Neutrophil (primary cell): ENCODE data around the gene PYDC1.
A peak's percentile ranks its signal among the peaks of the same experiment; 100 is the strongest.

ENCODE experiments used
- H3K27ac ChIP-seq: fragments of 200-600 bp; sonication (generic); 2 replicates; pipeline ENCODE4 v1.5.1; 2016; ENCODE audit warnings: mild to moderate bottlenecking, moderate library complexity
- H3K27me3 ChIP-seq: fragments of 200-600 bp; sonication (generic); 2 replicates; pipeline ENCODE4 v1.6.0; 2016; ENCODE audit warnings: mild to moderate bottlenecking
- H3K36me3 ChIP-seq: fragments of 200-600 bp; sonication (generic); 2 replicates; pipeline ENCODE4 v1.5.1; 2017
- H3K4me1 ChIP-seq, 2 experiments: fragments of 200-600 bp in 1 of 2; sonication (generic) in 1 of 2; 1 replicate in 1 of 2; 2 replicates in 1 of 2; pipeline versions ENCODE4 v1.5.1 to v1.6.1; 2013 to 2016; ENCODE audit warnings: low read depth in 1 of 2, low read length in 1 of 2, mild to moderate bottlenecking in 1 of 2, moderate library complexity in 1 of 2; ENCODE audit not compliant: control insufficient read depth in 1 of 2, insufficient read depth in 1 of 2
- H3K4me3 ChIP-seq, 2 experiments: fragments of 200-600 bp in 1 of 2; sonication (generic) in 1 of 2; 1 replicate in 1 of 2; 2 replicates in 1 of 2; pipeline ENCODE4 v1.5.1; 2013 to 2016; ENCODE audit warnings: low read depth in 1 of 2, low read length in 1 of 2, mild to moderate bottlenecking in 1 of 2, moderate library complexity in 1 of 2
- H3K9me3 ChIP-seq: fragments of 200-600 bp; sonication (generic); 2 replicates; pipeline ENCODE4 v1.5.1; 2016
- TF ChIP-seq, protein P1 (sequence below): fragments of 200-600 bp; sonication (generic); IDR thresholded peaks from 2 replicates; pipeline ENCODE4 v1.5.1; 2016; ENCODE audit warnings: antibody characterized with exemption

PYDC1 gene

DNA sequence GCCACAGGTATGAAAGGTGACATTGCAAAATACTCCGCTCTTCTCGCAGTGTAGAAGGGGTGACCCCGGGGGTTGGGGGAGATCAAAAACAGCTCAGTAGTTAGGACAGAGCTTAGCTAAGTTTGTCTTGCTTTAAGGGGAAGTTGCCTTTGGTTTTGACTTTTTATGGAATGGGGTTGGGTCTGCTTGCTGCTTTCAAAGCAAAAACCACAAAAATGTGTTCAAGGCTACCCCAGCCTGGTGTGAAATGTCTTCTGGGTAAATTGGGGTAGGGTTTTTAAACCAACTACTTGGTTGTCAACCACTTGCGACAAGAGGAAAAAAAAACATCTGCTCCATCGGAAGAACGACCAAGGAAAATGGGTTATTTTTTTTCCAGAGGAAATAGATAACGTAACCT lies 30.8 kb downstream of the PYDC1 start:
- H3K36me3 ChIP-seq: peaks cover 87% of the 10 kb centered on the region
- H3K9me3 ChIP-seq: no peaks in the 10 kb centered on the region
- peak overlapping the region; percentile 38 to 42 for H3K4me3 ChIP-seq
- peak overlapping the region; percentile 84 for H3K27ac ChIP-seq
- H3K27me3 ChIP-seq: no peaks in the 10 kb centered on the region
- TF ChIP-seq, protein P1, sequence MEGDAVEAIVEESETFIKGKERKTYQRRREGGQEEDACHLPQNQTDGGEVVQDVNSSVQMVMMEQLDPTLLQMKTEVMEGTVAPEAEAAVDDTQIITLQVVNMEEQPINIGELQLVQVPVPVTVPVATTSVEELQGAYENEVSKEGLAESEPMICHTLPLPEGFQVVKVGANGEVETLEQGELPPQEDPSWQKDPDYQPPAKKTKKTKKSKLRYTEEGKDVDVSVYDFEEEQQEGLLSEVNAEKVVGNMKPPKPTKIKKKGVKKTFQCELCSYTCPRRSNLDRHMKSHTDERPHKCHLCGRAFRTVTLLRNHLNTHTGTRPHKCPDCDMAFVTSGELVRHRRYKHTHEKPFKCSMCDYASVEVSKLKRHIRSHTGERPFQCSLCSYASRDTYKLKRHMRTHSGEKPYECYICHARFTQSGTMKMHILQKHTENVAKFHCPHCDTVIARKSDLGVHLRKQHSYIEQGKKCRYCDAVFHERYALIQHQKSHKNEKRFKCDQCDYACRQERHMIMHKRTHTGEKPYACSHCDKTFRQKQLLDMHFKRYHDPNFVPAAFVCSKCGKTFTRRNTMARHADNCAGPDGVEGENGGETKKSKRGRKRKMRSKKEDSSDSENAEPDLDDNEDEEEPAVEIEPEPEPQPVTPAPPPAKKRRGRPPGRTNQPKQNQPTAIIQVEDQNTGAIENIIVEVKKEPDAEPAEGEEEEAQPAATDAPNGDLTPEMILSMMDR: no peak
- peaks cover 36 to 47% of the 10 kb centered on the region in 2 experiments for H3K4me1 ChIP-seq

DNA sequence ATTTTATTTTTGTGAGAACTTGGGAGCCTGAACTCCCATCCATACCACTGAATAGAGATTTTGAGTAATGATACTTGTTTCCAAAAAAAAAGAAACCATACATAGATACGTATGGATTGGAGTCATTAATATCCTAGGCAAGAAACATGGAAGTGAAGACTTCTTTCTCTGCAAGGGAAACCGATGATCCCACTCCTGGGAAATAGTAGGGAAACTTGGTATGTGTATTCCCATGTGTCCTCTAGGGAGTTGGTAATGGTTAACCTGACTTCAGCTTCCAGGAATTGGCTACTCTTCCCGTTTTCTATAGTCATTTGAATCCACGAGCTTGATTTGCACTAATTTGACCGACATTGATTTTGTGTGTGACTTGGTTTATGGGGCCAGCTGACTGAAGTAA lies 31.6 kb downstream of the PYDC1 start:
- H3K9me3 ChIP-seq: no peaks in the 10 kb centered on the region
- peak overlapping the region in 1 of 2 experiments; percentile 38 for H3K4me3 ChIP-seq
- peak overlapping the region; percentile 84 for H3K27ac ChIP-seq
- no peaks in the 10 kb centered on the region for H3K27me3 ChIP-seq
- peaks cover 41 to 51% of the 10 kb centered on the region in 2 experiments for H3K4me1 ChIP-seq
- H3K36me3 ChIP-seq: peaks cover 79% of the 10 kb centered on the region
- TF ChIP-seq, protein P1: no peak

DNA sequence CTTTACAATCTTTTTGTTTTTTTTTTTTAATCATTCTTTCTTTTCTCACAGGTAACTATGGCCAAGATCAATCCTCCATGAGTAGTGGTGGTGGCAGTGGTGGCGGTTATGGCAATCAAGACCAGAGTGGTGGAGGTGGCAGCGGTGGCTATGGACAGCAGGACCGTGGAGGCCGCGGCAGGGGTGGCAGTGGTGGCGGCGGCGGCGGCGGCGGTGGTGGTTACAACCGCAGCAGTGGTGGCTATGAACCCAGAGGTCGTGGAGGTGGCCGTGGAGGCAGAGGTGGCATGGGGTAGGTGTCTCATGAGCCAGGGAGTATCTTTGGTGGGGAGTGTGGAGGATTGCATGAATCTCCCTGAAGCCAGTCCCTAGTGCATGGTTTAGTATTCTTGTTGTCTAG lies 32.0 kb downstream of the PYDC1 start:
- Histone ChIP-seq H3K9me3 (no peaks in the 10 kb centered on the region), H3K4me1 (peaks cover 41 to 51% of the 10 kb centered on the region in 2 experiments), H3K27me3 (no peaks in the 10 kb centered on the region), H3K36me3 (peaks cover 74% of the 10 kb centered on the region), H3K27ac (peak overlapping the region; percentile 84), H3K4me3 (no peak overlapping the region)
- TF ChIP-seq, protein P1: no peak

DNA sequence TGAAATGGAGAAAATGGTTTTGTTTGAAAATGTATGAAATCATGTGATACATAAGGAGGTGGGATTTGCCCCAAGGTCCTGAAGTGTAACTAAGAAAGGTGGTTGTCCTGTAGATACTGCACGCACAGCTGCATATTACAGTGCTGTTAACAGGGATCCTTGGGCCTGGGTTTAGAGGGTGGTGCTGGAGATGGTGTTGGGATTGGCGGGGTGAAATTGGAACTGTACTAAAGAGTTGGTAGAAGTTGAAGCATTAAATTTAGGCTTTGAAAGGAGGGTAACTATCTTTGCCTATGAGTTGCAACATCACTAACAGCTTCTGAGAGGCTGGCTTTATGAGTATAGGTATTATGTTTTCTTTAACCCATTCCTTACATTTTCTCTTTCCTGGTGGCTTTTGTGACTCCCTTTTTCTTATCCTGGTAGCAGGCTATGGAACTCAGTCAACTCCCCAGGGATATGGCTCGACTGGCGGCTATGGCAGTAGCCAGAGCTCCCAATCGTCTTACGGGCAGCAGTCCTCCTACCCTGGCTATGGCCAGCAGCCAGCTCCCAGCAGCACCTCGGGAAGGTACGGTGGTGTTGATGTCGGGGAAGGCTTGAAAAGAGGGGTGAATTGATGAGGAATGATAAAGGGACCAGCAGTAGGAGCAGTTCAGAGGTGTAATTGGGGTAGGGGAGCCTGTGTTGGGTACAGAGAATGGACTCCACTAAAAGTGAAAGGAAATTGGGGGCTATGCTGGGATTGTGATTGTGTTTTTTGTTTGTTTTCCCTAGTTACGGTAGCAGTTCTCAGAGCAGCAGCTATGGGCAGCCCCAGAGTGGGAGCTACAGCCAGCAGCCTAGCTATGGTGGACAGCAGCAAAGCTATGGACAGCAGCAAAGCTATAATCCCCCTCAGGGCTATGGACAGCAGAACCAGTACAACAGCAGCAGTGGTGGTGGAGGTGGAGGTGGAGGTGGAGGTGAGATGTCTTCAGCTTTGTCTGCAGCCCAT lies 33.2 kb downstream of the PYDC1 start:
- TF ChIP-seq, protein P1: no peak
- Histone ChIP-seq H3K36me3 (peaks cover 63% of the 10 kb centered on the region), H3K4me3 (no peak overlapping the region), H3K4me1 (peaks cover 52 to 58% of the 10 kb centered on the region in 2 experiments), H3K9me3 (no peaks in the 10 kb centered on the region), H3K27ac (peak overlapping the region; percentile 93), H3K27me3 (no peaks in the 10 kb centered on the region)

DNA sequence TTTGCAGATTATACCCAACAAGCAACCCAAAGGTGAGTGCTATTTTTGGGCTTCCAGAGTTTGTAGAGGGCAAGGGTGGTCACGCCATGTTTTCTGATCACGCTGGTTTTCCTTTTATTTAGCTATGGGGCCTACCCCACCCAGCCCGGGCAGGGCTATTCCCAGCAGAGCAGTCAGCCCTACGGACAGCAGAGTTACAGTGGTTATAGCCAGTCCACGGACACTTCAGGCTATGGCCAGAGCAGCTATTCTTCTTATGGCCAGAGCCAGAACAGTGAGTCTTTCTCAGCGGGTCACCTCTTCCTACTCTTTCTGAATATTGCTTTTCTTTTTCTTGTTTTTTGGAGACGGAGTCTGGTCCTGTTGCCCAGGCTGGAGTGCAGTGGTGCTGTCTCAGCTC lies 34.5 kb downstream of the PYDC1 start:
- H3K4me1 ChIP-seq: peaks cover 54 to 62% of the 10 kb centered on the region in 2 experiments
- peak overlapping the region; percentile 94 to 96 for H3K4me3 ChIP-seq
- H3K27ac ChIP-seq: peak overlapping the region; percentile 93
- peaks cover 49% of the 10 kb centered on the region for H3K36me3 ChIP-seq
- no peaks in the 10 kb centered on the region for H3K27me3 ChIP-seq
- no peaks in the 10 kb centered on the region for H3K9me3 ChIP-seq
- TF ChIP-seq, protein P1: no peak
